HG03060 (cell line): ENCODE data around the gene HTR6.

Experiments
- ATAC-seq: cut with Tn5 transposase; IDR thresholded peaks from one replicate; pipeline ENCODE4 v1.9.1; 2021; ENCODE audit warnings: low read depth, moderate number of reproducible peaks; ENCODE audit not compliant: unreplicated experiment

The HTR6 gene

GRCh38 chr1:19684677-19685076, 20.0 kb downstream of the HTR6 start:
- no peak for ATAC-seq

- no peak for ATAC-seq
Observed at GRCh38 chr1:19685994-19686393, 21.3 kb downstream of the HTR6 start.

- ATAC-seq = no peak
Observed at GRCh38 chr1:19687414-19687813, 22.7 kb downstream of the HTR6 start.

GRCh38 chr1:19688041-19688842, 23.6 kb downstream of the HTR6 start:
- ATAC-seq = no peak

DNA sequence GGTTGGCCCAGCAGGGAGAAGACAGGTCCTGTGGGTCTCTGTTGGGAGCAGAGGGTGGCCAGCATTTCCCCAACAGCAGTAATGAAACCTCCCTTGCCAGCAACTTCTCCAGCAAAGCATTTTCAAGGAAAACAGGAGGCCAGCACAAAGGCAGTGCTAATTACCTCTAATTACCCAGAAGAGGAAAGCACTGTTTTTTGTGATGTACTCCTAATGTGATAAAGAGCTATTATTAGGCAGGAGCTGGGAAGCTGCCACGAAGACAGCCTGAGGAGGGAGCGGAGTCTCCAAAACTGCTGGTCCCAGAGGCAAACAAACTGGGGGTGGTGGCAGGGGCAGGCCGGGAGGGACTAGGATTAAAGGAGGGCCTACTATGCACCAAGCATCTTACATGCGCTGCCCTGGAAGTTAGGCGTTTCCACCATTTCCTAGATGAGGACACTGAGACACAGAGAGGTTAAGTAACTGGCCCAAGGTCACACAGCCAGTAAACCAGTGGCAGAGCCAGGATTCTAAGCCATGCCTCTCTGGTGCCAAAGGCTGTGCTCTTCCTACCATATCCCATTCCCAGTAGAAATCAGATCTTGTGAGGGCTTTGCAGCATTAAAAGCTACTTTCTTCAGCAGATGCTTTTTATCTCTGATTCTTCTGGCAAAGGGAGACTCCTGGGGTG, 24.5 kb downstream of the HTR6 start:
- ATAC-seq = no peak

GRCh38 chr1:19689856-19690255, 25.2 kb downstream of the HTR6 start:
- ATAC-seq = no peak

GRCh38 chr1:19690342-19690741, 25.7 kb downstream of the HTR6 start:
- no peak for ATAC-seq

- no peak for ATAC-seq
Observed at GRCh38 chr1:19694298-19694697, 29.6 kb downstream of the HTR6 start.

DNA sequence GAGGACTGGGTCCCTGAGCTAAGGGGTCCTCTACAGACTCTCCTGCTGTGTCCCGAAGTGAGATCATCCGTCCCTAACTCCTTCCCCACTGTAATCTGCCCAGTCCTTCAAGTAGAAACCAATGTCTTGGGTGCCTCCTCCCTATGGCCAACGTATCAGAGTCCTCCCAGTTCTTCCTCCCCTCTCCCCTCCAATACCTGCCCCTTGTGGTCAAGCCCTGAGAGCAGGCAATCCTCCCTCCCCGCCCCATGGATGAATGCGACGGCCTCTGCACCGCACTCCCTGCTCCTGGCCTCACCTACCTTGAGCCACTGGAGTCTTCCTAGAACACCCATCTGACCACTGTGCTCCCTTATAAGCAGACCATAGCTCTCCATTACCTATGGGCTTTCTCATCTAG, 31.1 kb downstream of the HTR6 start:
- ATAC-seq = no peak

GRCh38 chr1:19696820-19697219, 32.1 kb downstream of the HTR6 start:
- no peak for ATAC-seq

DNA sequence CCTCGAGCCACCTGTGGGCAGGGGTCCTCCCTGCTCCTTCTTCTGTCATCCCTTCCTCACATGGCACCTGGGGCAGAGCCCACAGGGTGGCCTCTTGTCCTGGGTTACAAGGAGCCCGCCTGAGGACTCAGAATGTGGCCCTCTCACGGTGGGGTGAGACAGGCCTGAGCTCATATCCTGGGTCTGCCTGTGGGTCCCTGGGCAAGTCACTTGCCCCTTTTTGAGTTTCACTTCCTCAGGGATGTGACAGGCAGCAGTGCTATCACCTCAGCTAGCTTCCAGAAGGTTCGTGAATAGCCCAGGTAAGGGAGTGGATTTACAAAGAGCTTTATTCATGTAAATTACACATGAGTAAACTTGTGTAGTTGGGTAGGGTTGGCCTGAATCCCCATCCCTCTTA, 33.5 kb downstream of the HTR6 start:
- no peak for ATAC-seq

DNA sequence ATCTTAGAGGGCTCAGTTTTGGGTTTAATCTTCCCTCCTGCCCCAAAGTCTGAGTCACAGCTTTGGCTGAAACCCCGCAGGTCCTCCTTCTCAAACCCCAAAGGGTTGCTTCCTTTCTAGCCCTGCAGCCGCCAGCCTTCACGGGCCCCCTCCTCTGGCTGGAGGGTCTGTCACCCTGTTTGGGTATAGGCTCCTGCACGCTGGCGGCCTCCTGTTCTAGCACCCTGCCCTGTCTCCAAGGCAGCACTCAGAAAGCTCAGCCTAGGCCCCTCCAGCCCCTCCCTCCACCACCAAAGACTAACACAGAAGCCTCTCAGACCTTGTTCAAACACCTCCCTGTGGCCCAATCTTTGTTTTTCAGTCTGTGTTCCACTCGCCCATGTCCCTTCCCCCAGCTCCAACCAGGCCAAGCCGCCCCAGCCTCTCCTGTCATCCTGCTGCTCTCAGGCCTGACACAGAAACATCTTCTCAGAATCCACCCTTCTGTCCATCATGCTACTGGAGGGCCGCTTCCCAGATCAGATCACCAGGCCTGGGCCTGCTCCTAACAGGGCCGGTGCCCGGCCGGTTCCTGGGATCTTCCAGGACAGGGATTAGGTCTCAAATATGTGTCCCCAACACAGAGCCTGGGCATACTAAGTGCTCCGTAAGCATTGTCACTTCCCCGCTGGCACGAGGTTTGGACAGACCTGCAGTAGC, 35.6 kb downstream of the HTR6 start:
- no peak for ATAC-seq

DNA sequence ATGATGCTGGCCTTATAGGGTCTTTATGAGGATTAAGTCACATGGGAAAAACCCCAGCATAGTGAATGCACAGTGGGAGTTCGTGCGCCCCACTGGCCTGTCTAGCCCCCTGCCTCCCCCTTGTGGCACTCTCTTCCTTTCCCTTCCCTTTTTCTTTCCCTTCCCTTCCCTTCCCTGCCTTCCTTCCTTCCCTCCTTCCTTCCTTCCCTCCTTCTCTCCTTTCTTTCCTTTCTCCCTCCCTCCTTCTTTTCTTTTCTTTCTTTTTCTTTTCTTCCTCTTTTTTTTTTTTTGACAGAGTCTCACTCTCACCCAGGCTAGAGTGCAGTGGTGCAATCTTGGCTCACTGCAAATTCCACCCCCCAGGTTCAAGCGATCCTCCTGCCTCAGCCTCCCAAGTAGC, 38.6 kb downstream of the HTR6 start:
- no peak for ATAC-seq

DNA sequence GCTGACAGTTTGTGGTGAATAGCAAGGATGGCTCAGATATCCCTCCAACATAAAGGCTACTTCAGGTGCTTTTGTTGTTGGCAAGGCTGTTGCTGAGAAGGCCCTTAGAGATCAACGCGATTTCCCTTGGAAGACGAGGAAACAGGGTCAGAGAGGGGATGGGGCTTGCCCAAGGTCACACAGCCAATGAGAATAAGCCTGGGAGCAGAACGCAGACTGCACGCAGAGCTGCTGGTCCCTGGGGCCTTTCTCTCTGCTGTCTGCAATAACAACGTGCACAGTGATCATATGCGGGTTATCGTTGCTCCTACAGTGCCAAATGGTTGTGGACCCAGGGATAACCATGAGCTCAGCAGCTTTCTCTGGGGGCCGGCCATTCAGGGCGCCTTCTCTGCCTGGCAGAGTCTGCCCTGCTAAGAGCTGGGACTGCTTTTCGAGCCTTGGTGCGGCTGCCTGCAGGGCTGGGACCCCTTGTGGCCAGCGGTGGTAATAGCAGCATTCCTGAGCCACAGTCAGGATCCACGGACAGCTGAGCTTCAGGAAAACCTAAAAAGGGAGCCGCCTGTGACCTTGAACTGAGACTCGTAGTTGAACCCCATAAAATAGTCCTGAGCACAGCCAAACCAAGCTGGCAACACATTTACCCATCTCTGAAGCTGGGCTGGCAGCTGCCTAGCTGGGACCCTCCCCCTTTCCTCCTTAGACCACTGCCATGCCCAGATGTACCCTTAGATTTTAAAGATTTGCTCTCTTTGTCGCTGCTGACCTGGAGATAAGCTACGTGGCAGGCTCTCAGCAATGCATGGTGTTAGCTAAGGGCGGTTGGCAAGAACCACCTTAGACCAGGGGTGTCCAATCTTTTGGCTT, 39.8 kb downstream of the HTR6 start:
- ATAC-seq = no peak

- ATAC-seq = no peak
Observed at GRCh38 chr1:19705464-19705863, 40.8 kb downstream of the HTR6 start.

- ATAC-seq = no peak
Observed at GRCh38 chr1:19706136-19706535, 41.5 kb downstream of the HTR6 start.

DNA sequence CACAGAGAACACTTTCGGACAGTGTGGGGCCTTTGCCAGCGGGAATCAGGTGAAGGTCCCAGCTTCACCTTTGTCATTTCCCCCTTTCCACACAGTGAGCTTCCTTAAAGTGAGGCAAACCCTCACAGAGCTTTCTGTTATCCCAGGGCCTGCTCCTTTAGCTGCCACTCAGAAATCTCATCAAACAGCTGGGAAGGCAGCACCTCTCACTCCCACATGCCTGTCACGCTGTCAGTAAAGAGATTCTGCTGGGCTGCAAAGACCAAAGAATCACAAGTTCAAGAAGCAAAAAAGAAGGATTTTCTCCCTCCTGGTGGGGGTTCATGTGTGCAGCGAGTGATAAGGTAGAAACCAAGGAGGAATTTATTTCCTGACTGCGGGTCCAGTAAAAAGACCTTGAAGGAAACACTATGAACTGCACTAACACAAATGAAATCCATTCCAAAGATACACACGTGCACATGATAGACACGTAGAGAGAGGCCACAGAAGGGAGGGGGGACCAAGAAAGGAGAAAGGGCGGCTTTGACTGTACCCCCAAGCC, 44.0 kb downstream of the HTR6 start:
- no peak for ATAC-seq

DNA sequence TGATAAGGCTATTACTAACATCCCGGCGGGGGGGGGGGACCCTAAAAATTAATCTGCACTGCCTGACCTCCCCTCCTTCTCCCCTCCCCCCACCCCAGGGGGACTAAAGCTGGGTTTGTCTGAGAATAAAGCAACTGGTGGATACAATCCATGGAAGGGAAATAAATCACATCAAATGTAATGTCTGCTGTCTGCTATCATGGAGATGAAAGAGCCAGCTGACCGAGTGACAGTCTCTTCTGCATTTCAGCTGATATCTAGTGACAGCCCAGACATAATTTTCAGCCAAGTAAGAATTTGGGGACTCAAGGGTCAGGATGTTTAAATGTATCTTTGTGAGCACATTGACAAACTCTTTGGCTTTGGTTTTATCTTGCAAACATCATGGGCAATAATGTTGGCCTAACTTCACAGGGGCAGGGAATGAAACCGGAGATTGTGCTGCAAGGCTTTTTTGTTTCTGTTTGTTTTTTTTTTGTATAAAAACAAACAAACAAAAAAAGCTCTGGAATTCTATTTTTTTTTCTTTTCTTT, 44.7 kb downstream of the HTR6 start:
- ATAC-seq = no peak

DNA sequence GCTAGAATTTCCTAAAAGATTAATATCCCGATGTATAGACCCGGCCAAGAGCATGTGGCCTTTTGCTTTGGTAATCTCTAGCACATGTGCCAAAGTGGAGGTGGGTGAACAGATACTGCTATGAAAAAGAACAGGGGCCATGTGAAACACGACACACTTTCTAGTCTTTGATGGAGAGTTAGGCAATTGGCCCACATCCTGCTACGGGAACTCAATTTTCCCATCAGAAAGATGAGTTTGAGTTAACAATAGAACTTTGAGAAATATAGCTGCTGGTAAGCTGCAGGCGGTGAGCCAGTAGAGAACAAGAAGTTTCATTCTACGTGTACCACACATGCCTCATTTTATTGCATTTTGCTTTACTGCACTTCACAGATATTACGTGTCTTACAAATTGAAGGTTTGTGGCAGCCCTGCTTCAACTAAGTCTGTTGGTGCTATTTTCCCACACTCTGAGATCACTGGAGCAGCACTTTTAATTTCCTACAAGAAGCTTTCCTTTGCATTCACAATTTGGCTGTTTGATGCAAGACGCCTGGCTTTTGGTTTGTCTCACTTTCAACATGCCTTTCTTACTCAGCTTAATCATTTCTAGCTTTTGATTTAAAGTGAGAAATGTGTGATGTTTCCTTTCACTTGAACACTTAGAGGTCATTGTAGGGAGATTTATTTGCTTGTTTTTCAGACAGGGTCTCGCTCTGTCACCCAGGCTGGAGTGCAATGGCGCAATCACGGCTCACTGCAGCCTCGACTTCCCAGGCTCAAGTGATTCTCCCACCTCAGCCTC, 46.3 kb downstream of the HTR6 start:
- no peak for ATAC-seq
